GOT3 (cell line): Measurements from ENCODE around the gene DLG5.
"Not testable (repeated sequence)": the region's sequence is repeated elsewhere in the genome, so short reads cannot be mapped to it uniquely, and the experiment has no call there.

Experiments used
- DNase-seq: peaks from one replicate; lab custom pipeline; 2025; ENCODE audit warnings: mixed read lengths; lab: John Stamatoyannopoulos, UW

DLG5 gene

DNA sequence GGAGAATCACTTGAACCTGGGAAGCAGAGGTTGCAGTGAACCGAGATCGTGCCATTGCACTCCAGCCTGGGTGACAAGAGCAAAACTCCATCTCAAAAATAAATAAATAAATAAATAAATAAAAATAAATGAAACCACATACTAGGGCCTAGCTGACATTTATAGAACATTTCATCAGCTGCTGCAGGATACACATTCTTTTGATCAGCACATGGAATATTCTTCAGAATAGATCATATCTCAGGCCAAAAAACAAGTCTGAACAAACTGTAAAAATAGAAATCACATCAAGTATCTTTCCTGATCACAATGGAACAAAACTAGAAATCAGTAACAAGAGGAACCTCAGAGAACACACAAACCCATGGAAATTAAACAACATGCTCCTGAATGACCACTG, 168.1 kb downstream of the DLG5 start:
- DNase-seq, result not testable (repeated sequence)

DNA sequence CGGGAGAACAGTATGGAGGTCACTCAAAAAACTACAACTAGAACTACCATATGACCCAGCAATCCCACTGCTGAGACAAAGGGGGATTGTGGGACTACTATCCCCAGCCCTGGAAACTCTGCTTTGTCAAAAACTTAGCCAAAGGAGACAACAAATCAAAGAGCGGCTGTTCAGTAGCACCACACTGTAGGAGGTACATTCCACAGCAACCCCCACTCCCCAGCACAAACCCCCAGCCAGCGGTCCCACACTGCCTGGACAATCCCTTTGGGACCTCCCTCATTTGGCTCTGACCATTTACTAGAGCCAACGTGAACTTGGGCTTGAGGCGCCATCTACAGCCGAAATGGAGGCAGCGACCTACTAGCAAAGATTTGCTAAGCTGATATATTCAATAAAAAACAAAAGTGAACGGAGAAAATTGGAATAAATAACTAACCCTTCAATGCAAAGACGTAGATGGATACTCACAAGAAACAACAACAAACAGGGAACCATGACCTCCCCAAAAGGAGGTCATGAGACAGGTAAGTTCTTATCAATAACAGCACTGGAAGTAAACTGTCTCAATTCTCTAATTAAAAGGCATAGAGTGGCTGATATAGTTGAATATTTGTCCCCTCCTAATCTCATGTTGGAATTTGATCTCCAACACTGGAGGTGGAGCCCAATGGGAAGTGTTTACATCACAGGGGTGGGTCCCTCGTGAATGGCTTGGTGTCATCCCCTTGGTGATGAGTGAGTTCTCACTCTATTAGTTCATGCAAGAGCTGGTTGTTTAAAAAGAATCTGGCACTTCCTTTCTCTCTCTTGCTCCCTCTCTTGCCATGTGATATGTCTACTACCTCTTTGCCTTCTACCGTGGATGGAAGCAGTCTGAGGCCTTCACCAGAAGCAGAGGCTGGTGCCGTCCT, 170.0 kb downstream of the DLG5 start:
- no peak for DNase-seq

GRCh38 chr10:77746047-77746707, 180.4 kb downstream of the DLG5 start:
- DNase-seq, result peak; percentile 13

GRCh38 chr10:77744245-77744644, 182.3 kb downstream of the DLG5 start:
- no peak for DNase-seq

DNA sequence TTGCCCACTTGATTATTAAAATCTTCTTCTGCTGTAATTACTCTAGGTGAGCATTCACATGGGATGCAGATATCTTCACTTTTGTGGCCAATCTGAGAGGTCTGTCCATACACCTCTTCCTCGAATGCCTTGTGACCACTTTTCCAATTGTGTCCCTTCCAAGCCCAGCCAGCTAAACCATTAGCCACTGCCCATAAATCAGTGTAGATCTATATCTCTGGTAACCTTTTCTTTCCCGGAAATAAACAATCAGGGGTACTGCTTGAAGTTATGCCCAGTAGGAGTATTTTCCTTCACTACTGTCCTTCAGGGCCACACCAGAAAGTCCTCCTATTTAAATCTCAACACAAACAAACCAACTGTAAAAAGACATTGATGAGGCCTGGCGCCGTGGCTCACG, 184.4 kb downstream of the DLG5 start:
- no peak for DNase-seq

DNA sequence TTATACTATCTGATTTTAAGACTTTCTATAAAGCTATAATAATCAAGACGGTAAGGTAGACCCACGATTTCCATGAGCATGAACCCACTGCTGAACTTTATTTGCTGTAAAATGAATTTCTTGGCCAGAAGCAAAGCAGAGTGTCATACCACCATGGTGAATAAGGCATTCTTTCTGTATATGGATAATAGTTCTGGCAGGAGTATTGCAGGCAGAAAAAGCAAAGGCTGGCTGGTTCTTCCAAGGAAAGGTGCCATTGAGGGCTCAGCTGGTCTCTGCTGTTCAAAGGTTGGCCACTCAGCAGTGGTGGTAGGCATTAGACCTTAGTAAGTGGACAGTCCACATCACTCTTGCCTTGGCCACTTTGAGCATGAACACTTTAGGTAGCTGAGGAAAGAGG, 184.8 kb downstream of the DLG5 start:
- no peak for DNase-seq
